Activated CD4-positive, alpha-beta T cell treated with anti-CD3 and anti-CD28 coated beads, Interleukin-2, Interleukin-6, amounts not matched to agents 100 ng/mL and 50 ng/mL, durations not matched to agents 16 hours and 8 hours (primary cell): ENCODE measurements around the gene WRAP53.

Experiments used
- DNase-seq: peaks from one replicate; pipeline ENCODE4 v3.0.0-alpha.2; 2020

WRAP53 gene

DNA sequence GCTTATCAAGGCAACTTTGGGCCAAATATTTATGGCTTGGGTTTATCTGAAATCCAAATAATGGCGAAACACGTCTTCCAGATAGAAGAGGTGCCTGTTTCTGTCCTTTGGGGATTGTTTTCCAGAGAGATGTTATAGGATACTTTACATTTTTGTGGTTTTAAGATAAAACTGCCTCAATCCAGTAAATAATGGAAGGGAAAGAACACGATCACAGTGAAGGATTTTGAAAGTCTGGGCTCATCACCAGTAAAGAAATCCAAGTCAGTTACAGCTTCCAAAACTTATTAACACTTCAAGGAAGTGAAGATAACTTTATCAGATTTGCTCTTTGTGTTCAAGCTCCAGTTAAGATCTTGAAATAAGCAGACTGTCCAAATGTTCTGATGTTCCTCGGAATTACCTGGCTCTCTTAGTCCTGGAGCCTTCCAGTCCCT lies 59.4 kb downstream of the WRAP53 start:
- DNase-seq, result no peak

DNA sequence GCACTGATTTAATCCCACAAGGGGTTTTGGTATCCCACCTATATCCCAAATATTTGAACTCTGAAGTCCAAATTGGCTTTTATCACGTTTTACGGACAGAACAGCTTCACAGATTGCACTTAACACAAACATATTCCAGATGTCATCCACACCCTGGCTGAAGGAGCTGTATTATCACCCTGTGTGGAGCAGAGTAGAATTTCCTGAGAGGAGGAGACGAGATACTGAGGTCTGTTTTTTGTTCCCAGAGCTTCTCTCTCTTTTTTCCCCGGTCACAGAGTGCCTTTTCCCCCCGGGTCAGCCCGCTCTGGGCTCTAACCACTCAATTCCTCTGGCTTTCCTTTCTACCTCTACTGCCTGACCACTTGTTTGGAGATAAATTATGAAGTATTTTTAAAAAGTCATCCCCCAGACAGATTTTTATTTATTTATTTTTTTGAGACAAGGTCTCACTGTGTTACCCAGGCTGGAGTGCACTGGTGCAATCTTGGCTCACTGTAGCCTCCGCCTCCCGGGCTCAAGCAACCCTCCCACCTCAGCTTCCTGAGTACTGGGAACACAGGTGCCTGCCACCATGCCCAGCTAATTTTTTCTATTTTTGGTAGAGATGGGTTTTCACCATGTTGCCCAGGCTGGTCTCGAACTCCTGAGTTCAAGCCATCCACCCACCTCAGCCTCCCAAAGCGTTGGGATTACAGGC lies 59.9 kb downstream of the WRAP53 start:
- no peak for DNase-seq

DNA sequence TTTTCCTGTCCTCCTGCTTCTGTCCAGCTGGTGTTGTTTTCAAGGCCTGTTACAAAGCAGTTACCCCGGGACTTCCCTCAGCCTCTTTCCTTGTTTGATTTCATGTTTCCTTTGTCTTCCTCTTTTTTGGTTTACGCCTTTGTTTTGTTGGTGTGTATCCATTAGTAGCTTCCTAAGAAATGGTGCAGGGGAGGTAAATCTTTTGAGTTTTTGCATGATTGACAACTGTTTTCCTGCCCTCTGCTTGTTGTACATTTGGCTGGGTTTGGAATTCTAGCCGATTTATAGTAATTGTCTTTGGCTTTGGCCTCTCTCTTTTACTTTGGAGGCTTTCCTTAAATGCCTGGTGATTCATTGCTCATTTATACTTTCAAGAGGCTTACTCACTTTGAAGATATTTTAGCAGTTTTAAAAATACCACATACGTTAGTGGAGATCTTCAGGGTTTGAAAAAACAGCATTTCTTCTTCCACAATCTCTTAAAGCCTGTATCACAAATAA lies 62.1 kb downstream of the WRAP53 start:
- DNase-seq, result no peak
